GM21526 (cell line): ENCODE results near the gene R3HDML.

ENCODE experiments used
- ATAC-seq: cut with Tn5 transposase; IDR thresholded peaks from one replicate; pipeline ENCODE4 v1.9.1; 2021; ENCODE audit warnings: moderate library complexity; ENCODE audit not compliant: unreplicated experiment, low FRiP score

The R3HDML gene

GRCh38 chr20:44358776-44359175 lies 21.9 kb downstream of the R3HDML start:
- ATAC-seq, result no peak

- ATAC-seq, result no peak
Measured at GRCh38 chr20:44360221-44360620, 23.4 kb downstream of the R3HDML start.

- no peak for ATAC-seq
Measured at GRCh38 chr20:44361021-44361420, 24.2 kb downstream of the R3HDML start.

- no peak for ATAC-seq
Measured at GRCh38 chr20:44362466-44362940, 25.7 kb downstream of the R3HDML start.

GRCh38 chr20:44364068-44364467 lies 27.2 kb downstream of the R3HDML start:
- ATAC-seq, result no peak

- no peak for ATAC-seq
Measured at GRCh38 chr20:44364780-44365179, 27.9 kb downstream of the R3HDML start.

- ATAC-seq, result no peak
Measured at GRCh38 chr20:44367746-44368145, 30.9 kb downstream of the R3HDML start.

GRCh38 chr20:44370639-44371218 lies 33.9 kb downstream of the R3HDML start:
- ATAC-seq, result no peak

GRCh38 chr20:44382641-44383040 lies 45.8 kb downstream of the R3HDML start:
- no peak for ATAC-seq

- ATAC-seq, result no peak
Measured at GRCh38 chr20:44384423-44385027, 47.7 kb downstream of the R3HDML start.

GRCh38 chr20:44388466-44389023 lies 51.7 kb downstream of the R3HDML start:
- ATAC-seq, result no peak

GRCh38 chr20:44389871-44390270 lies 53.0 kb downstream of the R3HDML start:
- no peak for ATAC-seq

GRCh38 chr20:44390280-44390679 lies 53.4 kb downstream of the R3HDML start:
- no peak for ATAC-seq

- no peak for ATAC-seq
Measured at GRCh38 chr20:44392088-44392775, 55.4 kb downstream of the R3HDML start.

- no peak for ATAC-seq
Measured at GRCh38 chr20:44392776-44393607, 56.1 kb downstream of the R3HDML start.

GRCh38 chr20:44393608-44394451 lies 57.0 kb downstream of the R3HDML start:
- no peak for ATAC-seq

- ATAC-seq, result no peak
Measured at GRCh38 chr20:44394452-44394701, 57.5 kb downstream of the R3HDML start.

GRCh38 chr20:44394702-44395460 lies 58.0 kb downstream of the R3HDML start:
- no peak for ATAC-seq
